ENCODE measurements around the gene GMPR2. TPM values are rescaled to one million over a fixed set of nuclear protein-coding genes. Genes with fewer than 3 reads are reported as not detected.
A peak's percentile ranks its signal among the peaks of the same experiment; 100 is the strongest.

The GMPR2 gene
- total and polyA plus RNA-seq, 2 of the 13 experiments (the other 11 are each of a cell fraction or from before 2014, with no cell fraction given): 210 to 273 TPM

GRCh38 chr14:24203249-24203886, 29.4 kb upstream of the GMPR2 start (continued):
- TF ChIP-seq ZNF558 (CRISPR knock-in tag; IDR thresholded peaks at IDR 0.05; ENCODE audit: borderline replicate concordance): 0 out of 2 replicates have a peak, but pooled peaks have one; percentile 48
- TF ChIP-seq ZBTB3 (CRISPR knock-in tag; IDR thresholded peaks at IDR 0.05; ENCODE audit: borderline replicate concordance, low read depth): 0 out of 2 replicates have a peak, but pooled peaks have one; percentile 65
- 0 out of 2 replicates have a peak, but pooled peaks have one; percentile 21 for TF ChIP-seq ARNTL (CRISPR knock-in tag; IDR thresholded peaks at IDR 0.05)
- TF ChIP-seq SAFB2 (CRISPR knock-in tag; IDR thresholded peaks at IDR 0.05; ENCODE audit: borderline replicate concordance, low read depth): peak; percentile 53; the same call in 1 of the 2 replicates
- 0 out of 2 replicates have a peak, but pooled peaks have one; percentile 55 for TF ChIP-seq ZNF609 (CRISPR knock-in tag; IDR thresholded peaks at IDR 0.05; ENCODE audit: borderline replicate concordance)
- peak; percentile 61; the same call in 1 of the 2 replicates for TF ChIP-seq ZNF704 (CRISPR knock-in tag; IDR thresholded peaks at IDR 0.05; ENCODE audit: borderline replicate concordance)
- TF ChIP-seq PLSCR1 (CRISPR knock-in tag; IDR thresholded peaks at IDR 0.05; ENCODE audit: borderline replicate concordance): 0 out of 2 replicates have a peak, but pooled peaks have one; percentile 44
- TF ChIP-seq ZNF326 (CRISPR knock-in tag; IDR thresholded peaks at IDR 0.05; ENCODE audit: borderline replicate concordance): 0 out of 2 replicates have a peak, but pooled peaks have one; percentile 27
